K562 (cell line): ENCODE measurements around the gene L3MBTL1. TPM values are rescaled to one million over a fixed set of nuclear protein-coding genes. Genes with fewer than 3 reads are reported as not detected.

ENCODE experiments used
- ATAC-seq: fragments of 200-7000 bp; cut with Tn5 transposase; 3 replicates; pipeline ENCODE4 v1.9.1; 2020; ENCODE audit warnings: moderate library complexity
- BruUV-seq: library from RNA; stranded (reverse); fragments of 400-500 nt; replicated peaks from 2 replicates; lab custom pipeline; 2021; lab: Mats Ljungman, UMichigan
- CTCF ChIA-PET: fragments of 300-600 bp; formaldehyde crosslinking; extraction: SDS; loops from one replicate; lab custom pipeline; 2021; ENCODE audit warnings: low intra/inter-chr PET ratio; lab: Yijun Ruan, JAX
- POLR2A ChIA-PET: fragments of 300-600, 350-650 bp; sonication (Branson Sonifier 250); formaldehyde crosslinking; extraction: SDS; loops from one replicate; lab custom pipeline; 2021; ENCODE audit warnings: antibody characterized with exemption, inconsistent platforms; lab: Yijun Ruan, JAX
- DNase-seq, 4 experiments: peaks; one replicate each; pipeline versions ENCODE4 v3.0.0 to v3.0.0-alpha.2; 2011 to 2018; ENCODE audit warnings: low spot score in 3 of 4, mixed read lengths in 3 of 4; ENCODE audit errors: extremely low read depth in 1 of 4
- FAIRE-seq: peaks from 2 replicates; lab custom pipeline; 2011; peaks lifted over from hg19 to GRCh38; lab: Jason Lieb, UNC
- H2AFZ ChIP-seq: 2 replicates; pipeline ENCODE4 v1.6.0; 2011; ENCODE audit warnings: low read depth, low read length, control low read depth, inconsistent platforms
- H3K27ac ChIP-seq: fragments of 200-600 bp; 3 replicates; pipeline ENCODE4 v1.8.0; 2011; ENCODE audit warnings: low read depth, mild to moderate bottlenecking, control low read depth, inconsistent platforms, low read length, moderate library complexity, mixed read lengths; ENCODE audit errors: extremely low read depth
- H3K27me3 ChIP-seq, 2 experiments: fragments of 300-600 bp in 1 of 2; 2 replicates in 1 of 2; 3 replicates in 1 of 2; pipeline versions ENCODE4 v1.6.0 to v1.8.0; 2011; ENCODE audit warnings: inconsistent platforms in 2 of 2, low read length in 2 of 2, mild to moderate bottlenecking in 1 of 2, mixed read lengths in 1 of 2, moderate library complexity in 1 of 2; ENCODE audit not compliant: control insufficient read depth in 2 of 2, insufficient read depth in 2 of 2
- H3K36me3 ChIP-seq: fragments of 300-600 bp; 3 replicates; pipeline ENCODE4 v1.8.0; 2011; ENCODE audit warnings: mild to moderate bottlenecking, low read length, inconsistent platforms; ENCODE audit not compliant: control insufficient read depth, insufficient read depth
- H3K4me1 ChIP-seq, 2 experiments: fragments of 200-600 bp in 1 of 2; replicated peaks in 1 of 2; 2 replicates in 1 of 2; 3 replicates in 1 of 2; pipeline versions ENCODE4 v1.5.1 to v1.8.0; 2011; ENCODE audit warnings: inconsistent platforms in 2 of 2, low read length in 2 of 2, mild to moderate bottlenecking in 1 of 2, mixed read lengths in 1 of 2, moderate library complexity in 1 of 2; ENCODE audit not compliant: control insufficient read depth in 2 of 2, insufficient read depth in 2 of 2
- H3K4me2 ChIP-seq: 2 replicates; pipeline ENCODE4 v1.6.1; 2011; ENCODE audit warnings: low read length, control low read depth, inconsistent platforms, mixed read lengths; ENCODE audit not compliant: insufficient read depth
- H3K4me3 ChIP-seq: fragments of 200-600 bp; sonication (generic), shearing (Covaris generic); 2 replicates; pipeline ENCODE4 v1.5.1; 2016; ENCODE audit warnings: control low read depth, inconsistent platforms
- H3K79me2 ChIP-seq: fragments of 200-600 bp; 3 replicates; pipeline ENCODE4 v1.8.0; 2011; ENCODE audit warnings: low read length, inconsistent platforms; ENCODE audit not compliant: control insufficient read depth, insufficient read depth
- H3K9ac ChIP-seq, 2 experiments: 2 replicates each; pipeline versions ENCODE4 v1.6.0 to v1.6.1; 2011; ENCODE audit warnings: low read depth in 2 of 2, low read length in 2 of 2, control low read depth in 1 of 2, inconsistent platforms in 1 of 2, mild to moderate bottlenecking in 1 of 2, mixed read lengths in 1 of 2; ENCODE audit not compliant: insufficient read depth in 1 of 2
- H3K9me1 ChIP-seq: one replicate; pipeline ENCODE4 v1.6.0; 2011; ENCODE audit warnings: inconsistent platforms, mild to moderate bottlenecking, low read length, moderate library complexity; ENCODE audit not compliant: control insufficient read depth, insufficient read depth
- H3K9me3 ChIP-seq: replicated peaks from 2 replicates; pipeline ENCODE4 v1.5.1; 2011; ENCODE audit warnings: low read depth, low read length, inconsistent platforms; ENCODE audit not compliant: control insufficient read depth, insufficient read depth
- H4K20me1 ChIP-seq: replicated peaks from 2 replicates; pipeline ENCODE4 v1.6.1; 2011; ENCODE audit warnings: low read length, inconsistent platforms, mixed read lengths; ENCODE audit not compliant: control insufficient read depth, insufficient read depth
- ARNT ChIP-seq, 2 experiments: fragments of 450-650 bp; IDR thresholded peaks; 2 replicates each; pipeline ENCODE4 v1.6.1; 2016; ENCODE audit warnings: mild to moderate bottlenecking in 1 of 2
- BCL6 ChIP-seq: fragments of 250-450 bp; sonication (Bioruptor Pico); IDR thresholded peaks from 2 replicates; pipeline ENCODE4 v1.4.0; 2020
- CBFA2T3 ChIP-seq: fragments of 450-650 bp; IDR thresholded peaks from 2 replicates; pipeline ENCODE4 v1.6.1; 2017
- CC2D1A ChIP-seq: fragments of 450-650 bp; IDR thresholded peaks from 2 replicates; pipeline ENCODE4 v1.6.1; 2017; ENCODE audit warnings: mild to moderate bottlenecking
- CEBPG ChIP-seq, 3 experiments: fragments of 200-800 bp in 1 of 3; sonication (Bioruptor generic) in 1 of 3; sonication (generic) in 1 of 3; formaldehyde crosslinking in 1 of 3; IDR thresholded peaks in 2 of 3; conservative IDR thresholded peaks in 1 of 3; 2 replicates each; pipeline versions ENCODE4 v1.6.1 to v1.8.0; 2016 to 2022; ENCODE audit warnings: missing compliant biosample characterization in 2 of 3, missing genetic modification characterization in 2 of 3, mild to moderate bottlenecking in 1 of 3, missing genetic modification reagents in 1 of 3
- DACH1 ChIP-seq: fragments of 450-650 bp; IDR thresholded peaks from 2 replicates; pipeline ENCODE4 v1.6.1; 2018; ENCODE audit not compliant: partially characterized antibody
- FOSL1 ChIP-seq: fragments of 200-800 bp; sonication (Bioruptor generic); conservative IDR thresholded peaks from 2 replicates; pipeline ENCODE4 v1.6.1; 2016; ENCODE audit warnings: missing genetic modification characterization, missing compliant biosample characterization
- HNRNPH1 ChIP-seq: fragments of 200-400 bp; formaldehyde crosslinking; optimal IDR thresholded peaks from 2 replicates; pipeline ENCODE3; 2017; ENCODE audit warnings: low read depth, mild to moderate bottlenecking, low read length, moderate library complexity
- ILF3 ChIP-seq: fragments of 450-650 bp; IDR thresholded peaks from 2 replicates; pipeline ENCODE4 v1.6.1; 2018; ENCODE audit warnings: antibody characterized with exemption, mild to moderate bottlenecking, moderate library complexity, borderline replicate concordance
- KDM1A ChIP-seq, 2 experiments: fragments of 450-650 bp; IDR thresholded peaks; 2 replicates each; pipeline ENCODE4 v1.6.1; 2016; ENCODE audit warnings: mild to moderate bottlenecking in 2 of 2
- MBD2 ChIP-seq: sonication (generic); IDR thresholded peaks from 2 replicates; pipeline ENCODE4 v1.6.1; 2016; ENCODE audit warnings: low read depth, borderline replicate concordance
- NCOR1 ChIP-seq: fragments of 450-650 bp; IDR thresholded peaks from 2 replicates; pipeline ENCODE4 v1.6.1; 2016; ENCODE audit warnings: mild to moderate bottlenecking, moderate library complexity
- POU5F1 ChIP-seq: fragments of 150-350 bp; IDR thresholded peaks from 2 replicates; pipeline ENCODE4 v1.6.1; 2014; ENCODE audit warnings: borderline replicate concordance, low read length, low read depth, mild to moderate bottlenecking; ENCODE audit not compliant: partially characterized antibody
- SP1 ChIP-seq: sonication (generic); formaldehyde crosslinking; IDR thresholded peaks from 2 replicates; pipeline ENCODE4 v1.8.1; 2022; ENCODE audit warnings: mild to moderate bottlenecking, missing genetic modification reagents
- SRSF7 ChIP-seq: fragments of 200-400 bp; formaldehyde crosslinking; optimal IDR thresholded peaks from 2 replicates; pipeline ENCODE3; 2017; ENCODE audit warnings: mild to moderate bottlenecking, low read depth, low read length
- TCF3 ChIP-seq: sonication (generic); formaldehyde crosslinking; IDR thresholded peaks from 2 replicates; pipeline ENCODE4 v1.4.0; 2020; ENCODE audit warnings: mild to moderate bottlenecking, missing genetic modification reagents
- ZNF12 ChIP-seq: sonication (generic); formaldehyde crosslinking; IDR thresholded peaks from 2 replicates; pipeline ENCODE4 v1.4.0; 2020; ENCODE audit warnings: mild to moderate bottlenecking, missing genetic modification reagents
- ZNF165 ChIP-seq: fragments of 250-450 bp; sonication (Bioruptor Pico); IDR thresholded peaks from 2 replicates; pipeline ENCODE4 v1.4.0; 2020; ENCODE audit warnings: borderline replicate concordance
- ZNF431 ChIP-seq: sonication (generic); formaldehyde crosslinking; IDR thresholded peaks from 2 replicates; pipeline ENCODE4 v1.8.0; 2022; ENCODE audit warnings: mild to moderate bottlenecking, missing genetic modification reagents
- WGBS: fragments of 100-300 bp; shearing (Covaris generic); methylation state at CpG from one replicate; pipeline ENCODE4 v1.1.6; 2016; ENCODE audit warnings: low coverage, mixed read lengths; ENCODE audit not compliant: insufficient coverage; ENCODE audit errors: missing lambda C conversion rate; 5-methylcytosine and 5-hydroxymethylcytosine counted together
- in situ Hi-C: fragments of 300-500 bp; cut with MboI; formaldehyde crosslinking; loops from 4 replicates; pipeline ENCODE4 v1.15.0; 2018; ENCODE audit warnings: inconsistent platforms, mixed read lengths
- intact Hi-C: fragments of 100-400 bp; cut with micrococcal nuclease; formaldehyde crosslinking; loops from 2 replicates; pipeline ENCODE4 v1.14.2; 2022
- polyA plus RNA-seq, 8 experiments: library from polyadenylated mRNA; depleted of rRNA in 4 of 8; stranded (reverse) in 5 of 8; unstranded in 3 of 8; fragments of >200 nt; fragmentation: Nextera tagmentation in 2 of 8; fragmentation: Illumina TruSeq in 1 of 8; extraction: Ambion mirVana in 2 of 8; extraction: Trizol in 1 of 8; gene quantifications; 2 replicates each; pipeline versions ENCODE4 v1.2.1 to v1.2.3, GENCODE V29; 2011 to 2014; ENCODE audit warnings: inconsistent platforms in 1 of 8, missing spikeins in 1 of 8
- total RNA-seq, 7 experiments: library from RNA; depleted of rRNA in 6 of 7; stranded (reverse); fragments of >200 nt in 6 of 7; fragmentation: Illumina TruSeq in 2 of 7; extraction: Trizol in 2 of 7; gene quantifications; 2 replicates each; pipeline versions ENCODE4 v1.2.1 to v1.2.3, GENCODE V29; 2011 to 2021; ENCODE audit warnings: low replicate concordance in 1 of 7

L3MBTL1 gene
- total and polyA plus RNA-seq, 9 of the 15 experiments (the other 6 are each of a cell fraction or from before 2014, with no cell fraction given) = 0.77 to 10.0 (median 4.4) TPM

DNA sequence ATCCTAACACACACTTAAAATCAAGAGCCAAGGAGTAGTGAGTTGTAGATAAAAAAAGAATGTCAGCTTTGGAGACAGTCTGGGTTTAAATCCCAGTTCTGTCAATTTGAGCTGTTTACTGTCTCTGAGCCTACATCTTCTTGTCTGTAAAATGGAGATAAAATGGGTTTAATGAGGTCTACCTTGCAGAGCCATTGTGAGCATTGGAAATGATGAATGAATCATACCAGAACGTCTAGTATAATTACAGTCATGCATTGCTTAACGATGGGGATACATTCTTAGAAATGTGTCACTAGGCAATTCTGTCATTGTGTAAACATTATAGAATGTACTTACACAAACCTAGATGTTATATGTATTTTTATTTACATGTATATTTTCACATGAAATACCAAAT lies 33.7 kb downstream of the L3MBTL1 start:
- in situ Hi-C loops = loop anchor here (10.0 kb wide), 1 partner anchor 544 kb away; no protein-coding TSS in a partner anchor
- H3K4me1 ChIP-seq = peaks cover 18 to 20% of the 10 kb centered on the region in 2 experiments; a peak in 4 of 5 replicates
- no peak overlapping the region for H3K9ac ChIP-seq
- BruUV-seq = no TSS peak
- CTCF ChIA-PET = interaction anchor here (0.6 kb wide), 1 partner anchor 56 kb away, joined by 3 read pairs; no protein-coding TSS in a partner anchor
- whole genome bisulfite sequencing = 8% methylated on average over 2 of the region's 2 CpGs
- no peak for FAIRE-seq
- POLR2A ChIA-PET = interaction anchor here (0.6 kb wide), 1 partner anchor 17 kb away, joined by 3 read pairs; no protein-coding TSS in a partner anchor
- no peak overlapping the region for H2AFZ ChIP-seq
- H4K20me1 ChIP-seq = no peaks in the 10 kb centered on the region
- no peak overlapping the region for H3K4me2 ChIP-seq
- H3K9me3 ChIP-seq = no peaks in the 10 kb centered on the region
- H3K27me3 ChIP-seq = no peaks in the 10 kb centered on the region
- no peaks in the 10 kb centered on the region for H3K79me2 ChIP-seq
- peaks cover 6% of the 10 kb centered on the region for H3K9me1 ChIP-seq
- peaks cover 12% of the 10 kb centered on the region; the same call in 2 of the 3 replicates for H3K36me3 ChIP-seq
- no peak overlapping the region for H3K4me3 ChIP-seq
- ATAC-seq = no peak
- H3K27ac ChIP-seq = no peak overlapping the region
- intact Hi-C loops = no loop called here
- TF ChIP-seq KDM1A (IDR thresholded peaks at IDR 0.05) = peak; percentile 21 to 52; a peak in 3 of 4 replicates
- no peak for TF ChIP-seq POU5F1
- no peak for TF ChIP-seq CC2D1A
- no peak for TF ChIP-seq ZNF12 (CRISPR knock-in tag)
- no peak for TF ChIP-seq DACH1
- TF ChIP-seq FOSL1 (tag) = 0 out of 2 replicates have a peak, but pooled peaks have one; percentile 25
- no peak for TF ChIP-seq ZNF165 (CRISPR knock-in tag)
- no peak for TF ChIP-seq BCL6
- TF ChIP-seq ARNT (IDR thresholded peaks at IDR 0.05) = no peak
- TF ChIP-seq ILF3 = no peak
- no peak for TF ChIP-seq MBD2
- no peak for TF ChIP-seq HNRNPH1
- no peak for TF ChIP-seq ZNF431 (CRISPR knock-in tag)
- TF ChIP-seq CEBPG (CRISPR knock-in tag; IDR thresholded peaks at IDR 0.05) = no peak
- TF ChIP-seq CEBPG (tag; conservative IDR thresholded peaks at IDR 0.05 in 1 of 2, IDR thresholded peaks at IDR 0.05 in 1 of 2) = peak in 1 of 2 experiments; percentile 53; a peak in 1 of 4 replicates
- no peak for TF ChIP-seq SP1
- TF ChIP-seq NCOR1 = peak; percentile 22; the same call in 1 of the 2 replicates
- TF ChIP-seq TCF3 = peak; percentile 48
- peak; percentile 52 for TF ChIP-seq CBFA2T3
- no peak for TF ChIP-seq SRSF7
- no peak for DNase-seq
